CD4-positive, alpha-beta T cell treated with Interleukin-15 for 4 hours (primary cell): ENCODE results near the gene LGALS13.
"Not testable (repeated sequence)": the region's sequence is repeated elsewhere in the genome, so short reads cannot be mapped to it uniquely, and the experiment has no call there.

Experiments
- DNase-seq: peaks from one replicate; pipeline ENCODE4 v3.0.0-alpha.2; 2020; ENCODE audit warnings: low spot score

Gene LGALS13

DNA sequence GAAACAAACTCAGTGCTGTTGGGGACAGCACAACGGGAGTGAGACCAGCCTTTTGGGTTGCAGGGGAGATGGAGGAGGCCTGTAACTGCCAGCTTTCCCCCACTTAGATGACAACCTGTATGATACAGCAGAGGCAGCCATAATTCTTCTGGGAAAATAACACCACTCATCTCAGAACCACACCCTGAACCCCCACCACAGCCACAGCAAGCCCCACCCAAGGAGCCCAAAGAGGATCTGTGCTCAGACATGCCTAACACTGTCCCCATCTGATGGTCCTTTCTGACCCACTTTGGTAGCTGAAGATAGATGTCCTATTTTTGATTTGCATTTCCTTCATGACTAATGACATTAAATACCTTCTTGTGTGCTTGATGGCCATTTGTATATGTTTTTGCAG is 15.4 kb downstream of the LGALS13 start:
- no peak for DNase-seq

GRCh38 chr19:39623946-39624345 is 21.6 kb downstream of the LGALS13 start:
- DNase-seq = no peak

DNA sequence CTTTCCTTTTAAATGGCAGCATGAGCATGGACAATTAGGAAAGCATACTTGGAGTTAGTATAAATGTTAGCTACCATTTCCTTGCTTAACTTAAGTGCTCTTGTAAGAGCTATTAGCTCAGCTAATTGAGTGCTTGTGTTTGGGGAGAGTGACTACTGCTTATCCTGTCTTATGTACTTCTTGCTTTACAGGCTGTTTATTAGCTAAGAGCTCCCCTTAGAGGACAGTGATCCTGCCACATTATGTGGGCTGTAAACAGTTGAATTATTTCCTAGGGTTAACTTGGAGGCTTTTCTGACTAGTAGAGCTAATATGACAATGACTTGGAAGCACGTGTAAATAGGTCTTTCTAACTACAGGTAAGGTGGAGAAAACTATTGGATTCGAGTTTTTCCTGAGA is 25.3 kb downstream of the LGALS13 start:
- DNase-seq = not testable (repeated sequence)

GRCh38 chr19:39631178-39631577 is 28.9 kb downstream of the LGALS13 start:
- no peak for DNase-seq

DNA sequence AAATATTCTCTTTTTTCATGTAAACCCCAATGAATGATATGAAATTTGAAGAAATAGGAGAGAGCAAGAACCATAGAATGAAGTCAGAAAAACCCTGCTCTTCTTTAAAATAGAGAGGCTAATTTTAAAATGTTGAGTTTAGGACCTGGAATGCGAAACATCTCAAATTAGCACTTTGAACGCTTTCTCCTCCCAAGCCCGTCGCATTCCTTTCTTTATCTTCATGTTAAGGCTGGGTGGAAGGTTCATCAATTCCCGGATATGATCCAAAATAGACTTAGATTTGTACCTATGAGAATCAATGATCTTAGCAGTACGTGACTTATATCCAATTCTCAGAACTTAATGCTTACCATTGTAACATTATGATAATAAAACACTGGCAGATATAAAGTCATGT is 29.3 kb downstream of the LGALS13 start:
- no peak for DNase-seq

- DNase-seq = no peak
Measured at GRCh38 chr19:39637891-39638290, 35.6 kb downstream of the LGALS13 start.

- DNase-seq = no peak
Measured at GRCh38 chr19:39641773-39642172, 39.4 kb downstream of the LGALS13 start.

- DNase-seq = no peak
Measured at GRCh38 chr19:39643591-39643990, 41.3 kb downstream of the LGALS13 start.

DNA sequence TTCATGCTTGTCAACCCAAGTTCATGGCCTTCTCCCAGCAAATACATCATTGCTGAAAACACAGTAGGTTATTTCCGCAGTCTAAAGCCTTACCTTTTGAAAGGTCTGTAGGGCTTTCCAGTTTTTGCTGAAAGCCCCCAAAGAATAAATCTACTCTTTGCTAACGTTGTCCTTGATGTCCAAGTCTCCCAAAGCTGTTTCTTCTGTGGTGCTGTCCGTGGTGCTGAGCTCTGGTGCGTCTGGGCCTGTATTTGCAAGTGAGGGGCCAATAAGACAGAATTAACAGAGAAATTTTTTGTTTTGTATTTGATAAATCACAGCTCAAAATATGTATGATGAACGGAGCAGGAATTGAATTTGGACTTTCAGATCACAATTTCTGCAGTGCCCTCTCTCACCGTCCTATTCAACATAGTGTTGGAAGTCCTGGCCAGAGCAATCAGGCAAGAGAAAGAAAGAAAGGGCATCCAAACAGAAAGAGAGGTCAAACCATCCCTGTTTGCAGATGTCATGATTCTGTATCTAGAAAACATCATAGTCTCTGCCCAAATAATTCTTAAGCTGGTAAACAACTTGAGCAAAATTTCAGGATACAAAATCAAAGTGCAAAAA is 43.6 kb downstream of the LGALS13 start:
- DNase-seq = no peak

DNA sequence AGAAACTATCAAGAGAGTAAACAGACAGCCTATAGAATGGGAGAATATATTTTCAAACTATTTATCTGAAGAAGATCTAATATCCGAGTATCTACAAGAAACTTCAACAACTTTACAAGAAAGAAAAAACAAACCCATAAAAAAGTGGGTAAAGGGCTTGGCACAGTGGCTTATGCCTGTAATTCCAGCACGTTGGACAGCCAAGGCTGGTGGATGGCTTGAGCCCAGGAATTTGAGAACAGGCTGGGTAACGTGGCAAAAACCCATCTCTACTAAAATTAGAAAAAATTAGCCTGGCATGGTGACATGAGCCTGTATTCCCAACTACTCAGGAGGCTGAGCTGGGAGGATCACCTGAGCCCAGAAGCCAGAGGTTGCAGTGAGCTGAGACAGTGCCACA is 45.6 kb downstream of the LGALS13 start:
- no peak for DNase-seq

DNA sequence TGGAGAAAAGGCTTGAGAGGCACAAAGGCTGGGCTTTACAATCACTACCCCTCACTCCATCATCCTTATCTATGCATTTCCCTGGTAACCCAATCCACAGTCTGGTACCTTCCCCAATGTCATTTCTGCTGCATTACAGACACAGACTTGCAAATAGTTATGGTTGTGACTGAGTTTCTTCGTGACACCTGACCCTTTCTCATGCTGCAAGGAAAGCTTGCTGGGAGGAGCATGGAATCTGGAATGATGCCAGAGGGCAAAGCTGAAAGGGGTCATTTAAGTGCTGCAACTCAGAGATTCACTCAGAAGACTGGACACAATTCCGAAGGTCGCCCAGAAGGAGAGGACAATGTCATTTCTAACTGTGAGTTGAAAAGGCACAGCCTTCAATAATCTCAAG is 53.3 kb downstream of the LGALS13 start, which contains the start of gene LGALS16:
LGALS16 (plus strand) TSS at position 301 of the 400 bp plus-strand sequence; CDS start at position 350, 49 bp downstream.
- DNase-seq = no peak
